Activated naive CD4-positive, alpha-beta T cell (primary cell): ENCODE measurements around the gene DEXI.
"Not testable (repeated sequence)": the region's sequence is repeated elsewhere in the genome, so short reads cannot be mapped to it uniquely, and the experiment has no call there.

ENCODE experiments used
- DNase-seq, 4 experiments: peaks; one replicate each; lab custom pipeline; 2025; lab: John Stamatoyannopoulos, UW

The DEXI gene

GRCh38 chr16:10969615-10970014 is 27.3 kb upstream of the DEXI start:
- no peak for DNase-seq

- DNase-seq = no peak
Measured at GRCh38 chr16:10968498-10968897, 26.2 kb upstream of the DEXI start.

- DNase-seq = no peak
Measured at GRCh38 chr16:10967986-10968385, 25.7 kb upstream of the DEXI start.

GRCh38 chr16:10966559-10966958 is 24.3 kb upstream of the DEXI start:
- not testable (repeated sequence) for DNase-seq

- DNase-seq = no peak
Measured at GRCh38 chr16:10966129-10966528, 23.9 kb upstream of the DEXI start.

- no peak for DNase-seq
Measured at GRCh38 chr16:10965440-10966061, 23.3 kb upstream of the DEXI start.

- DNase-seq = peak in 1 of 4 experiments; percentile 7
Measured at GRCh38 chr16:10964891-10965326, 22.6 kb upstream of the DEXI start.

- DNase-seq = peak; percentile 33 to 77 (median 60)
Measured at GRCh38 chr16:10964039-10964890, 22.0 kb upstream of the DEXI start.

- DNase-seq = no peak
Measured at GRCh38 chr16:10961231-10961630, 19.0 kb upstream of the DEXI start.

GRCh38 chr16:10959161-10959560 is 16.9 kb upstream of the DEXI start:
- DNase-seq = no peak

GRCh38 chr16:10957771-10958482 is 15.7 kb upstream of the DEXI start:
- DNase-seq = no peak

- no peak for DNase-seq
Measured at GRCh38 chr16:10954903-10955302, 12.6 kb upstream of the DEXI start.

- DNase-seq = no peak
Measured at GRCh38 chr16:10951026-10951425, 8.8 kb upstream of the DEXI start.

- DNase-seq = no peak
Measured at GRCh38 chr16:10950393-10950792, 8.1 kb upstream of the DEXI start.

- DNase-seq = peak in 2 of 4 experiments; percentile 15 to 23
Measured at GRCh38 chr16:10949424-10949970, 7.2 kb upstream of the DEXI start.

- DNase-seq = no peak
Measured at GRCh38 chr16:10947211-10947787, 5.0 kb upstream of the DEXI start.

- no peak for DNase-seq
Measured at GRCh38 chr16:10946308-10946707, 4.0 kb upstream of the DEXI start.

GRCh38 chr16:10945065-10945787 is 3.0 kb upstream of the DEXI start:
- no peak for DNase-seq

GRCh38 chr16:10944249-10945064 is 2.2 kb upstream of the DEXI start, which contains the start of gene CLEC16A:
CLEC16A (plus strand) TSS chr16:10944564; CDS start chr16:10944718, 154 bp downstream.
- peak; percentile 83 to 94 (median 89) for DNase-seq

- no peak for DNase-seq
Measured at GRCh38 chr16:10943064-10943353, 741 bp upstream of the DEXI start.

- DNase-seq = not testable (repeated sequence)
Measured at GRCh38 chr16:10941935-10942351, 325 bp downstream of the DEXI start.
